HG02588 (cell line): ENCODE results near the gene CEP97.
"Not testable (repeated sequence)": the region's sequence is repeated elsewhere in the genome, so short reads cannot be mapped to it uniquely, and the experiment has no call there.

Experiments
- ATAC-seq: cut with Tn5 transposase; IDR thresholded peaks from one replicate; pipeline ENCODE4 v1.9.1; 2021; ENCODE audit warnings: mild to moderate bottlenecking, moderate library complexity; ENCODE audit not compliant: unreplicated experiment

The CEP97 gene, protein sequence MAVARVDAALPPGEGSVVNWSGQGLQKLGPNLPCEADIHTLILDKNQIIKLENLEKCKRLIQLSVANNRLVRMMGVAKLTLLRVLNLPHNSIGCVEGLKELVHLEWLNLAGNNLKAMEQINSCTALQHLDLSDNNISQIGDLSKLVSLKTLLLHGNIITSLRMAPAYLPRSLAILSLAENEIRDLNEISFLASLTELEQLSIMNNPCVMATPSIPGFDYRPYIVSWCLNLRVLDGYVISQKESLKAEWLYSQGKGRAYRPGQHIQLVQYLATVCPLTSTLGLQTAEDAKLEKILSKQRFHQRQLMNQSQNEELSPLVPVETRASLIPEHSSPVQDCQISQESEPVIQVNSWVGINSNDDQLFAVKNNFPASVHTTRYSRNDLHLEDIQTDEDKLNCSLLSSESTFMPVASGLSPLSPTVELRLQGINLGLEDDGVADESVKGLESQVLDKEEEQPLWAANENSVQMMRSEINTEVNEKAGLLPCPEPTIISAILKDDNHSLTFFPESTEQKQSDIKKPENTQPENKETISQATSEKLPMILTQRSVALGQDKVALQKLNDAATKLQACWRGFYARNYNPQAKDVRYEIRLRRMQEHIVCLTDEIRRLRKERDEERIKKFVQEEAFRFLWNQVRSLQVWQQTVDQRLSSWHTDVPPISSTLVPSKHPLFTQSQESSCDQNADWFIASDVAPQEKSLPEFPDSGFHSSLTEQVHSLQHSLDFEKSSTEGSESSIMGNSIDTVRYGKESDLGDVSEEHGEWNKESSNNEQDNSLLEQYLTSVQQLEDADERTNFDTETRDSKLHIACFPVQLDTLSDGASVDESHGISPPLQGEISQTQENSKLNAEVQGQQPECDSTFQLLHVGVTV

DNA sequence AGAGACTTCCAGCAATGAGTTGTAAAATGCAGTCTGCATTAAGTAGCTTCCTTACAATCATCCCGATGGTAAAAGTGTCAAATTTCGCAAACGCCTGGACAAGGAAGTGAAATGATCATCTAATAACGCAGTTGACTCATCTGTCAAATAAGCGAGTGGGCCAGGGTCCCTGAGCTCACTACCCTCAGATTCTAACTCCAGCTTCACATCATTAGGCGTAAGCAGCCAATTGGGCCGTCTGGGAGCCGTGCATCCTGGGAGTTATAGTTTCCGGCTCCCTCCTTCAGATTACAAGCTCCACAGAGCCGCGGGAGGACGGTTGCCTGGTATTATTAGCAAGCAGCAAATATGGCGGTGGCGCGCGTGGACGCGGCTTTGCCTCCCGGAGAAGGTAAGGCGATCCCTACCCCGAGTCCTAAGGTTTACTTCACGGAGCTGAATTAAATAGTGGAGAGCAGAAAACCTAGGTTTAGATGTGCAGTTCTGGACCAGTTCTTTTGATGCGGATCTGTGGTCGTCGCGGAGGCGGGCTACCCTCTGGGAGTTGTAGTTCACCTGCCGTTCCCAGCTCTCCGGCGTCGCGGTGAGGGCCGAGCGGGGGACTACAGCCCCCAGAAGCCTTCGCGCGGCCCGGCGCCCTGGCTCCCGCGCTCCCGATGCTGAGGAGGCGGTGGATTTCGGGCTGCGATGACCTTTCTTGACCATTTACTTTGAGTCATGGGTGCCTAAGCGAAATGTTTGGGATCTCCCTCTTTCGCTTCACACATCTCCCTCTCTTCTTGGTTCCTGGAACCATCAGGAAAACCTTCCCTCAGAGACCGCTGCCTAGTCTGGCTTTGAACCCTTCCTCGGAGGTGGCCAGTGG, at the start of gene CEP97:
CEP97 (plus strand) TSS at position 286 of the 865 bp plus-strand sequence; CDS start at position 349, 63 bp downstream.
- peak; percentile 93 for ATAC-seq

DNA sequence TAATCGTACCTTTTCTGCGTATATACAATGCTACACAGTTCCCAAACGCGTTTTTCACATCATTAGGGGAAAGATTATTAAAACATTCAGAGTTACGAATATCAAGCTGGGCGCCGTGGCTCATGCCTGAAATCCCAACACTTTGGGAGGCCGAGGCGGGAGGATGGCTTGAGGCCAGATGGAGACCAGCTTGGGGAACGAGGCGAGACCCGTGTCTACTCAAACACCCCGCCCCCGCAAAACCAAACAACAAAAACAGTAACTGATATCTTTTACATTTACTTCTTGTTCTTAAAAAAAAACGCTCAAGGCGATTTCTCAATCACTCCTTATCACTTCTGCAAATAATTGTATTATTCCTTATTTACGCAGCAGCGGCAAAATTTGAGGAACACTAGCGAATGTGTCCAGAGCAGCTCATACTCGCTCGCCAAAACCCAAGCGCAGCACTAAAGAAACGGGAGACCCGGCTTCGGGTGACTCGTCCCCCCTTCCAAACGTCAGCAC, 48.7 kb upstream of the CEP97 start:
- ATAC-seq, result no peak

DNA sequence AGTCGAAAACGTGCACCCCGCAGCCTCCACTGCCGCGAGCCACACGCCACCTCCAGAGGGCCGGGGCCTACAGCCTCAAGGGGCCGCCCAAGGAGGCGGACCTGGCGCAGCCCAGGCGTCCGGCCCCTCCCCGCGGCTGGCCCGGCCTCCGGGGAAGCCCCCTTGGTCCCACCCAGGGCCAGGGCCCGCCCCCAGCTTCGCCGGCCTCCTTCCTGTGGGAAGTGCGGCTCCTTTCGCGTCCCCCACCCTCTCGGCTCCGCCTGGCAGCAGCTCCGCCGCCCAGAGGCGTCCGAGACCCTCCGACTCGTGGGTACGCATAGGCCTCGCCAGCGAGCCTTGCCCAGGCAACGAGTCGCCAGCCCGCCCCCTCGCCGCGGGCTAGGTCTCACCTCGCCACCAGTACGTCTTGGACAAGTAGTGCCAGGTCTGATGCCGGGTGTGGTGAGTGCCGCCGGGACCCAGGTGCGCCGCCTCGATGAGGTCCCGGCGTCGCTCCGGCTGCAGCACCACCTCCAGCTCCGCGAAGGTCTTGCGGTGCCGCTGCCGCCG, 48.1 kb upstream of the CEP97 start:
- peak; percentile 87 for ATAC-seq

DNA sequence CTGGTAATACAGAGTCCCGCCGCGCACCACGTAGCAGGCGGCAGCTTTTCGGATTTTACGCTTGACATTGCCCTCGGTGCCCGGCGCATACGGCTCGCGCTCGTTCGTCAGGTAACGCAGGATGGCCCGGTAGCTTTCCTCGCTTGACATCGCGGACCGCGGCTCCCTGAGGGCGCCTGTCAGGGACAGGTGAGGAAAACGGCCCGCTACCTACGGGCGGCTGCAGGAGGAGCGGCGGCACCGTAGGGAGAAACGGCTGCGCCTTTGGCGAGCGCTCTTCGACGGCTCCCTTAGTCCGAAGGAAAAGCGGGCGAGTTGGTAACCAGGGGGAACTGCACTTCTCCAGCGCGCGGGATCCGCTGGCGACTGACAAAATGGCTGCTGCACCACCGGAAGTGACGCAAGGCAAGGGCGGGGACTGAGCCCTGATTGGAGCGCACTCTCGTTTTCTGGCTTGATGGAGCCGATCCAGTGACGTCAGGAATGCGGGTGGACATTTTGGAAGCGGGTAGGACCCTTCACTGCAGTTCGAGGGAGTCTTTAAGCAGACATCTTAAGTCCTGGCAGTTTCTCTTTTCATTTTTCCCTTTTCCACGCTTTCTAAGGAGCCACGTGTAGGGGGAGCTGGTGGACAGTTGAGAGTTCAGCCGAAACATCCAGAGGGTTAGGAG, 47.5 kb upstream of the CEP97 start, which contains the start of gene ZBTB11:
ZBTB11 (minus strand) TSS at position 368 of the 671 bp plus-strand sequence; CDS start at position 150, 218 bp downstream.
- peak; percentile 70 for ATAC-seq

DNA sequence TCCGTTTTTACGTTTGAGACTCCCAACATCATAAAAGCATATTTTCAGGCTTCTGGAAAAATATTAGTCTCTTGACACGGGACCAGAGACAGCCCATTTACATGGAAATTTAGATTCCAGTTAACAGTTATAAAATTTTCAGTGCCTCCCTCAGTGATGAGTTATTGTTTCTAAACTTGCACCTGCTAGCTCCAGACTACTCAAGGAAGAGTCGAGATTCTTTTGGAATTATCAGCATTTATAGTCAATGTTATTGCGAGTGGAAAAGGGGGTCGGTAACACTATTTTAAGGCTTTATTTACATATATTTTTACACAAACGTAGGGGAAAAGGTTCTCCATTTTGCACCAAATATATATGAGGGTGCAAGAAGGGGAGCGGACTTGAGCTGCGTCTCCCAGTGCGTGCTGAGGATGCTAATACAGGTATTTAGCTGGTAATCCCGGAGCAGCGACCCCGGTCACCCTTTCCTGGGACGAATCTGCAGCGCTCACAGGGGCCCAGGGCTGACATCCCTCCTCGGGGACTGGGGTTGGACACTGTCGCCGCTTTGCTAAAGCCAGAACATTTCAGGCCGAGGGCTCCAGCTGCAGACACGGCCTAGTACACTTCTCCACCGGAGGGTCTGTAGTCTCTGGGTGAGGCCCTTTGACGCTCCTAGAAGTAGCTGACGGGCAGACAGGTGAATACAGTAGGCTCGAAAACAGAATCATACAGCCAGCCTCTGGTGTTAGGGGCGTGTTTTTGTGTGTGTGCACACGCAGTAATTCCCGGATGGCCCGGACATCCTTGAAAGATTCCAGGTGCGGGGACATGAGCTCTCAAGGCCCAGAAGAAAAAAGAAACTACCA, 46.8 kb upstream of the CEP97 start:
- ATAC-seq, result no peak

DNA sequence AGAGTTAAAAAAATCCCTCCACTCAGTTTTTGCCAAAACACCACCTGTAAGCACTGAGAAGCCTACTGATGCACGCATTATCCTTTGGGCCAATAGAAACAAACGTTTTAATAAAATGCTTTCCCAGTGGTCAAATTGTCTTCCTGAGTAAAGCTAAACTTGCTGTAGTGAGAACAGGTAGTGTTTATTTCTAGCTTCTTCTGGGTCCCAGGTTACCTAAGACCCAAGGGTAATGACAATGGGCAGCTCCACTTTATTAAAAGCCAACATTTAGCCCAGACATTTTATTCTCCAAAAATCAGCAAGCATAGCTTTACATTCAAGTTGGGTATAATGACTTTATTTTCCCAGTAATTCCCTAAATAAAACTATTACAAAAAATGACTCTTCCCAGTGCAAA, 45.6 kb upstream of the CEP97 start:
- ATAC-seq, result not testable (repeated sequence)

DNA sequence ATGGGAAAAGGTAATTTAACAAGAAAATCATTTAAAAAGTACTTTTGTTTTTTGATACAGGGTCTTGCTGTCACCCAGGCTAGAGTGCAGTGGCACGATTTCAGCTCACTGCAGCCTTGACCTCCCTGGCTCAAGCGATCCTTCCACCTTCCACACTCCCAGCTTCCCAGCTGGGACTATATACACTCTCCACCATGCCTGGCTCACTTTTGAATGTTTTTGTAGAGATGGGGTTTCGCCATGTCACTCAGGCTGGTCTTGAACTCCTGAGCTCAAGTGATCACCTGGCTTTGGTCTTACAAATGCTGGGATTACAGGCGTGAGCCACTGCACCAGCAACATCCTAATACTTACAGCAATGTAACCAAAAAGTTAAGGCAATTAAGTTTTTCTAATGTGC, 43.9 kb upstream of the CEP97 start:
- no peak for ATAC-seq

DNA sequence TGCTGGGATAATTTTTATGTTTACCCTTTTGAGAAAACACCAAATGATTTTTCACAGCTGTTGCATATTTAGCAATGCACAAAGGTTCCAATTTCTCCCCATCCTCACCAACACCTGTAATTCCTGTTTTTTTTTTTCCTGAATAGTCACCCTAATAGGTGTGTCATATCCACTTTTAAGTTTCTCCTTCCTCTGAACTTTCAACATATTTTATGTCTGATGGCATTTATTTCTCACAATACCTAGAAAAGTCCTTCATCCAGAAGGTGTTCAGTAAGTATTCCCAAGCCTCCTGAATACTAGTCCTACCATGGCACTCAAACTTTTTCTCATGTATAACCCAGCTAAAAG, 39.4 kb upstream of the CEP97 start:
- no peak for ATAC-seq

DNA sequence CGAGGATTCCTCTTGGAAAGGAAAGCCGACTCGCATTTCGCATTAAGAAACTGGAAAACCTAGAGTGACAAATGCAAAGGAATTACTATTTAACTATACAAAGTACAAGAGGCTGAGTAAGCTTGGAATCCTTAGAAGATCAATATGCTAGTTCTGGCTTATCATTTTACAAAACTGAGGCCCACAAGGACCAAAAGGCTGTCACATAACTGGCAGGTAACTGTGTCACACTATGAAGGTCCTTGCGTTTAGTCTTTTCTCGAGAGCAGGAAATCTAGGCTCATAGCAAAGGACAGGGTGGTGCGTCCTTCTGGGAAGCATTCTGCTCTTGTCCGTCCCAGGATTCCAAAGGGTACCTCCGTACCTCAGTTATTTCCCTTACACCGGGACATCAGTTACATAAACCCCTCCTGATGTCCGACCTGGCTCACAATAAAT, 38.5 kb upstream of the CEP97 start:
- peak; percentile 4 for ATAC-seq

DNA sequence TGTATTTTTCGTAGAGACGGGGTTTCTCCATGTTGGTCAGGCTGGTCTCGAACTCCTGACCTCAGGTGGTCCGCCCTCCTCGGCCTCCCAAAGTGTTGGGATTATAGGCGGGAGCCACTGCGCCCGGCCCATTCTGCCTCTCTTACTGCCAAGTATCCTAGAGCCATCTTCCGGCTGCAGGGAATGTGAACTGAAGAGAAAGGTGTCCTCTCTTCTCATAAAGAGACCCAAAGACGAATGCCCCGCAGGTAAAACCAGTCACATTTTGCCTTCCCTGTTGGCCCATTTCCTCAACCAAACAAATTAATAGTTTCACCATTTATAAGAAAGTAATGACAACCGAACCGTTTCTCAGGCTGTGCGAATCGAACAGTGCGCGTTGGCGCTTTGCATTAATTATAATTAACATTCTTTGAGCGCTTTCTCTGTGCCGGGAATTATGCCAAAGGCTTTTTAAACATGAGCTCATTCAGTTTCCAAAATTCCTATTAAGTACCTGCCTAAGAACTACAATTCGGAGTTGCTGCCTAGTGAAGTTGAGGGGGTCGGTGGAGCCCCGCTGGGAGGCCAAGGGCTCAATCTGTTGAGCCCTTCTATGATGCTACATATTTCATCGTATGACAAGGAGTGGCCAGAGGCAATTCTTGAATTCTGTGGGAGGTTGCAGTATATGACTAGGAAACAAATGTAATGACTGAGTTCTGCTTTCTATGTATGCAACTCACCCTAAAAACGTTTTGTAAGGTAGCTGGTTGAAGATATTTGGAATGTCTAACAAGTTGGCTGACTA, 37.1 kb upstream of the CEP97 start:
- no peak for ATAC-seq

DNA sequence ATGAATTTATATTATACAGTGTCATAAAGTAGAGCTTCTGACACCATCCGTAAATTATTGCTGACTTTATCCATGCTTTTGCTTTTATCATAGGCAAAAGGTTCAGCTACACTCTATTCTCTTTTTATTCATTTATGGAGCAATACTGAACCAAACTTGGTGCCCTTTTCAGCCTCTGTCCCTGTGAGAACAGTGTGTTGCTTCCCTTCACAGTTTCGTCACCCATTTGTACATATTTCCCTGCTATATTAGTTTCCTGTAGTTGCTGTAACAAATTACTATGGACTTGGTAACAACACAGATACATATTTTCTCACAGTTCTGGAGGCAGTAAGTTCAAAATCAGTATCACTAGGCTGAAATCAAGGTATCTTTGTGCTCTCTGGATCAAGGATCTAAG, 35.1 kb upstream of the CEP97 start:
- ATAC-seq, result no peak

DNA sequence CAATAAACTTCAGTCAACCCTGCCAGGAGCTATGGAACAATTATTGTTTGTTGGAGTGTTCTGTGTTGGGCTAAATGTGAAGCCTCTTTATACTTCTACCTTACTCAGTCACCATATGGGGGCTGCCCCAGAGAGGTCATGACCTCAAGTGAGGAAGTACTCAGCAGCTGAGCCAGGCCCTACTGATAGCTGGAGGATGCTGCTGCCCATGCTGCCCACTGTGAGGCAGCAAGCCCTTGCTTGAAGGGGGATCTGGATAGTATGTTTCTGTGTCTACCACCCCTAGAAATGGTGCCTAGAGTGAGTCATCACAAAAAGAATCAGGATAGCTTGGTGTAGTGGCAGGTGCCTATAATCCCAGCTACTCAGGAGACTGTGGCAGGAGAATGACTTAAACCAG, 33.4 kb upstream of the CEP97 start:
- peak; percentile 35 for ATAC-seq

DNA sequence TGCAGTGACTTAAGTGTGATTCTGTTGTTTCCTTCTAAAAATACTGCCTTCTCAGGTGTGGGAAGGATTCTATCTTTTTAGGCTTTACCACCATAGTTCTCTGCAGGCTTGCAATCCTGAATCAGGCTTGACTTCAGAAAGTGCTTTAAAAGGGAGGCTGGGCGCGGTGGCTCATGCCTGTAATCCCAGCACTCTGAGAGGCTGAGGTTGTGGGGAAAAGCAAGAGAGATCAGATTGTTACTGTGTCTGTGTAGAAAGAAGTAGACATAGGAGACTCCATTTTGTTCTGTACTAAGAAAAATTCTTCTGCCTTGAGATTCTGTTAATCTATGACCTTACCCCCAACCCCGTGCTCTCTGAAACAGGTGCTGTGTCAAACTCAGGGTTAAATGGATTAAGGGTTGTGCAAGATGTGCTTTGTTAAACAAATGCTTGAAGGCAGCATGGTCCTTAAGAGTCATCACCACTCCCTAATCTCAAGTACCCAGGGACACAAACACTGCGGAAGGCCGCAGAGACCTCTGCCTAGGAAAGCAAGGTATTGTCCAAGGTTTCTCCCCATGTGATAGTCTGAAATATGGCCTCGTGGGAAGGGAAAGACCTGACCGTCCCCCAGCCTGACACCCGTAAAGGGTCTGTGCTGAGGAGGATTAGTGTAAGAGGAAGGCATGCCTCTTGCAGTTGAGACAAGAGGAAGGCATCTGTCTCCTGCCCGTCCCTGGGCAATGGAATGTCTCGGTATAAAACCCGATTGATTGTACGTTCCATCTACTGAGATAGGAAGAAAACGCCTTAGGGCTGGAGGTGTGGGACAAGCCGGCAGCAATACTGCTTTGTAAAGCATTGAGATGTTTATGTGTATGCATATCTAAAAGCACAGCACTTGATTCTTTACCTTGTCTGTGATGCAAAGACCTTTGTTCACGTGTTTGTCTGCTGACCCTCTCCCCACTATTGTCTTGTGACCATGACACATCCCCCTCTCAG, 32.4 kb upstream of the CEP97 start:
- ATAC-seq, result not testable (repeated sequence)

DNA sequence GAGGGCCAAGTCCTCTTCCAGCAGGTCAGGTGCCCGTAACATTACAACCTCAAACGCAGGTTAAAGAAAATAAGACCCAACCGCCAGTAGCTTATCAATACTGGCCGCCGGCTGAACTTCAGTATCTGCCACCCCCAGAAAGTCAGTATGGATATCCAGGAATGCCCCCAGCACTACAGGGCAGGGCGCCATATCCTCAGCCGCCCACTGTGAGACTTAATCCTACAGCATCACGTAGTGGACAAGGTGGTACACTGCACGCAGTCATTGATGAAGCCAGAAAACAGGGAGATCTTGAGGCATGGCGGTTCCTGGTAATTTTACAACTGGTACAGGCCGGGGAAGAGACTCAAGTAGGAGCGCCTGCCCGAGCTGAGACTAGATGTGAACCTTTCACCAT, 30.9 kb upstream of the CEP97 start:
- ATAC-seq, result peak; percentile 84

DNA sequence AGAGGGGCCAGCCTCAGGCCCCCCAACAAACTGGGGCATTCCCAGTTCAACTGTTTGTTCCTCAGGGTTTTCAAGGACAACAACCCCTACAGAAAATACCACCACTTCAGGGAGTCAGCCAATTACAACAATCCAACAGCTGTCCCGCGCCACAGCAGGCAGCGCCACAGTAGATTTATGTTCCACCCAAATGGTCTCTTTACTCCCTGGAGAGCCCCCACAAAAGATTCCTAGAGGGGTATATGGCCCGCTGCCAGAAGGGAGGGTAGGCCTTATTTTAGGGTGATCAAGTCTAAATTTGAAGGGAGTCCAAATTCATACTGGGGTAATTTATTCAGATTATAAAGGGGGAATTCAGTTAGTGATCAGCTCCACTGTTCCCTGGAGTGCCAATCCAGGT, 29.6 kb upstream of the CEP97 start:
- ATAC-seq, result not testable (repeated sequence)

DNA sequence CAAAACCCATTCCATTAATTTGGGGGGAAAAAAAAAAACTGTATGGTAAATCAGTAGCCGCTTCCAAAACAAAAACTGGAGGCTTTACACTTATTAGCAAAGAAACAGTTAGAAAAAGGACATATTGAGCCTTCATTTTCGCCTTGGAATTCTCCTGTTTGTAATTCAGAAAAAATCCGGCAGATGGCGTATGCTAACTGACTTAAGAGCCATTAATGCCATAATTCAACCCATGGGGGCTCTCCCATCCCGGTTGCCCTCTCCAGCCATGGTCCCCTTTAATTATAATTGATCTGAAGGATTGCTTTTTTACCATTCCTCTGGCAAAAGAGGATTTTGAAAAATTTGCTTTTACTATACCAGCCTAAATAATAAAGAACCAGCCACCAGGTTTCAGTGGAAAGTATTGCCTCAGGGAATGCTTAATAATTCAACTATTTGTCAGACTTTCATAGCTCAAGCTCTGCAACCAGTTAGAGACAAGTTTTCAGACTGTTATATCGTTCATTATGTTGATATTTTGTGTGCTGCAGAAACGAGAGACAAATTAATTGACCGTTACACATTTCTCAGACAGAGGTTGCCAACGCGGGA, 28.5 kb upstream of the CEP97 start:
- no peak for ATAC-seq
